ENCODE results near the gene ATP8B4. TPM values are rescaled to one million over a fixed set of nuclear protein-coding genes. Genes with fewer than 3 reads are reported as not detected.
A peak's percentile ranks its signal among the peaks of the same experiment; 100 is the strongest.

The ATP8B4 gene
- total and polyA plus RNA-seq, 2 donors (not counting 3 experiments of a cell fraction or from before 2014, with no cell fraction given) = not detected

DNA sequence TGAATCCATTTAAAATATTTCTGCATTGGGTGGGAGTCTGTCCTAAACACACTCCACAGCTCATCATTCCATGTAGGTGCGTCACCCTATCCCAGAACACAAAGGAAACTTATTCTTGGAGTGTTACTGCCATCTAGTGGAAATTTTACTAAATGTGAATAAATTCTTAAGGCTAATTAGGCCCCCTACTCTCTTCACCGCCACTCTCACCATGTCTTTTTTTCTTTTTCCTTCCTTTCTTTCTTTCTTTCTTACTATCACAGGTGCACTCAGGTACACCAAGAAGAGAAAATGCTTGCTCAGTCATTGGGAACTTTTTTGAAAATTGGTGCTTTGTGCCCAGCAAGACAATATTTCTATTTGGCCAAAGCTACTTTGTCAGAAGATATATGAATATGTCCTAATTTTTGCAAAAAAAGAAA, 26.4 kb upstream of the ATP8B4 start:
- FAIRE-seq = peak; percentile 82
- ChIA-PET CTCF (interaction anchor here (0.5 to 2.7 kb wide), 78 partner anchors 9 to 1809 kb away, joined by 3 to 79 read pairs (median 4); partner anchors contain the start of genes AP4E1, EID1, FGF7 and SHC4), POLR2A (interaction anchor here (0.8 kb wide), 1 partner anchor 279 kb away, joined by 4 read pairs; no protein-coding TSS in a partner anchor)
- no peaks in the 10 kb centered on the region for H3K9me3 ChIP-seq (replicated peaks; ENCODE audit: control insufficient read depth, insufficient read depth, low read length)
- no peaks in the 10 kb centered on the region for H4K20me1 ChIP-seq (replicated peaks; ENCODE audit: control insufficient read depth, extremely low read depth, insufficient read depth, low read length)
- peak; percentile 73 for DNase-seq (ENCODE audit: low read depth, low spot score)
- no peaks in the 10 kb centered on the region for H3K27me3 ChIP-seq (ENCODE audit: control insufficient read depth in 2 of 2, insufficient read depth in 2 of 2, low read length in 2 of 2)
- H3K79me2 ChIP-seq (ENCODE audit: control insufficient read depth, insufficient read depth, low read length) = no peaks in the 10 kb centered on the region
- BruUV-seq (replicated peaks) = no TSS peak
- no peak overlapping the region for H3K27ac ChIP-seq (ENCODE audit: insufficient read depth, low read depth, low read length)
- H3K4me2 ChIP-seq (ENCODE audit: insufficient read depth, low read length) = no peak overlapping the region
- peaks cover 2% of the 10 kb centered on the region for H3K4me1 ChIP-seq (ENCODE audit: control insufficient read depth, extremely low read depth, insufficient read depth, low read length)
- no peak overlapping the region for H3K4me3 ChIP-seq (replicated peaks in 1 of 3; ENCODE audit: insufficient read depth in 1 of 3, low read depth in 1 of 3, low read length in 3 of 3)
- no peaks in the 10 kb centered on the region for H3K9me1 ChIP-seq (replicated peaks; ENCODE audit: control insufficient read depth, extremely low read depth, insufficient read depth, low read length)
- no peaks in the 10 kb centered on the region for H3K36me3 ChIP-seq (ENCODE audit: control insufficient read depth in 2 of 2, extremely low read depth in 1 of 2, insufficient read depth in 2 of 2, low read length in 2 of 2)
- no peak overlapping the region for H3K9ac ChIP-seq (replicated peaks; ENCODE audit: extremely low read depth, insufficient read depth, low read length)
- intact Hi-C loops (cut with micrococcal nuclease) (loop anchor here (1.0 to 10.0 kb wide), 8 partner anchors 143 to 1283 kb away; partner anchors contain the start of genes AP4E1, COPS2, FAM227B and FGF7), dilution Hi-C loops (cut with MboI; ENCODE audit: extremely low pct_ligation_motif_present, low sequenced_read_pairs) (no loop called here)
- TF ChIP-seq POLR2AphosphoS5 (IDR thresholded peaks at IDR 0.05; ENCODE audit: insufficient read depth, low read depth, low read length) = no peak
- TF ChIP-seq, protein P1, sequence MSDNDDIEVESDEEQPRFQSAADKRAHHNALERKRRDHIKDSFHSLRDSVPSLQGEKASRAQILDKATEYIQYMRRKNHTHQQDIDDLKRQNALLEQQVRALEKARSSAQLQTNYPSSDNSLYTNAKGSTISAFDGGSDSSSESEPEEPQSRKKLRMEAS (IDR thresholded peaks at IDR 0.05; ENCODE audit: insufficient read depth, insufficient read length) = no peak
- TF ChIP-seq POLR2A (IDR thresholded peaks at IDR 0.05; ENCODE audit: low read depth, low read length) = no peak
- TF ChIP-seq GATA2 (IDR thresholded peaks at IDR 0.05; ENCODE audit: insufficient read depth, insufficient read length, low read depth, low read length) = no peak
- TF ChIP-seq JUN (IDR thresholded peaks at IDR 0.05; ENCODE audit: borderline replicate concordance, insufficient read depth, insufficient read length, low read depth) = peak; percentile 48
- peak; percentile 51 for TF ChIP-seq FOS (IDR thresholded peaks at IDR 0.05; ENCODE audit: borderline replicate concordance, insufficient read depth, low read length)
- TF ChIP-seq, protein P2, sequence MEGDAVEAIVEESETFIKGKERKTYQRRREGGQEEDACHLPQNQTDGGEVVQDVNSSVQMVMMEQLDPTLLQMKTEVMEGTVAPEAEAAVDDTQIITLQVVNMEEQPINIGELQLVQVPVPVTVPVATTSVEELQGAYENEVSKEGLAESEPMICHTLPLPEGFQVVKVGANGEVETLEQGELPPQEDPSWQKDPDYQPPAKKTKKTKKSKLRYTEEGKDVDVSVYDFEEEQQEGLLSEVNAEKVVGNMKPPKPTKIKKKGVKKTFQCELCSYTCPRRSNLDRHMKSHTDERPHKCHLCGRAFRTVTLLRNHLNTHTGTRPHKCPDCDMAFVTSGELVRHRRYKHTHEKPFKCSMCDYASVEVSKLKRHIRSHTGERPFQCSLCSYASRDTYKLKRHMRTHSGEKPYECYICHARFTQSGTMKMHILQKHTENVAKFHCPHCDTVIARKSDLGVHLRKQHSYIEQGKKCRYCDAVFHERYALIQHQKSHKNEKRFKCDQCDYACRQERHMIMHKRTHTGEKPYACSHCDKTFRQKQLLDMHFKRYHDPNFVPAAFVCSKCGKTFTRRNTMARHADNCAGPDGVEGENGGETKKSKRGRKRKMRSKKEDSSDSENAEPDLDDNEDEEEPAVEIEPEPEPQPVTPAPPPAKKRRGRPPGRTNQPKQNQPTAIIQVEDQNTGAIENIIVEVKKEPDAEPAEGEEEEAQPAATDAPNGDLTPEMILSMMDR (IDR thresholded peaks at IDR 0.05; ENCODE audit: extremely low read depth in 1 of 2, insufficient read depth in 1 of 2, low read depth in 1 of 2, low read length in 2 of 2) = peak; percentile 16 to 25
- no peak for TF ChIP-seq MYC (IDR thresholded peaks at IDR 0.05; ENCODE audit: low read depth, low read length)
- TF ChIP-seq EZH2 (IDR thresholded peaks at IDR 0.05; ENCODE audit: borderline replicate concordance, low read depth, low read length, severe bottlenecking) = no peak
- H2AFZ ChIP-seq (ENCODE audit: low read depth, low read length) = no peak overlapping the region

Data from endothelial cell of umbilical vein (primary cell).